Astrocyte (in vitro differentiated cells and primary cell): ENCODE data around the gene SCARF2. TPM values are rescaled to one million over a fixed set of nuclear protein-coding genes. Genes with fewer than 3 reads are reported as not detected.
A peak's percentile ranks its signal among the peaks of the same experiment; 100 is the strongest.
"Not testable (repeated sequence)": the region's sequence is repeated elsewhere in the genome, so short reads cannot be mapped to it uniquely, and the experiment has no call there.

Experiments used
- DNase-seq: peaks from one replicate; pipeline ENCODE4 v3.0.0-alpha.2; 2010; ENCODE audit warnings: low read depth
- FAIRE-seq: peaks from 2 replicates; lab custom pipeline; 2011; peaks lifted over from hg19 to GRCh38; lab: Jason Lieb, UNC
- H2AFZ ChIP-seq: 2 replicates; pipeline ENCODE4 v1.6.0; 2012; ENCODE audit warnings: low read depth, low read length, inconsistent platforms
- H3K27ac ChIP-seq: 2 replicates; pipeline ENCODE4 v1.5.1; 2011; ENCODE audit warnings: low read depth, low read length, inconsistent platforms
- H3K27me3 ChIP-seq: 2 replicates; pipeline ENCODE4 v1.6.0; 2011; ENCODE audit warnings: low read length, inconsistent platforms; ENCODE audit not compliant: insufficient read depth
- H3K36me3 ChIP-seq: 2 replicates; pipeline ENCODE4 v1.5.1; 2011; ENCODE audit warnings: low read length, inconsistent platforms; ENCODE audit not compliant: insufficient read depth
- H3K4me1 ChIP-seq: 2 replicates; pipeline ENCODE4 v1.5.1; 2011; ENCODE audit warnings: low read length, inconsistent platforms; ENCODE audit not compliant: insufficient read depth
- H3K4me2 ChIP-seq: 2 replicates; pipeline ENCODE4 v1.6.0; 2012; ENCODE audit warnings: low read length, inconsistent platforms
- H3K4me3 ChIP-seq: 2 replicates; pipeline ENCODE4 v1.5.1; 2011; ENCODE audit warnings: low read depth, mild to moderate bottlenecking, low read length, inconsistent platforms; ENCODE audit not compliant: insufficient read depth
- H3K79me2 ChIP-seq: 2 replicates; pipeline ENCODE4 v1.6.0; 2012; ENCODE audit warnings: mild to moderate bottlenecking, low read length, inconsistent platforms; ENCODE audit not compliant: insufficient read depth
- H3K9ac ChIP-seq: 2 replicates; pipeline ENCODE4 v1.6.0; 2012; ENCODE audit warnings: mild to moderate bottlenecking, low read length, inconsistent platforms
- H3K9me3 ChIP-seq: 2 replicates; pipeline ENCODE4 v1.5.1; 2012; ENCODE audit warnings: low read depth, mild to moderate bottlenecking, low read length, inconsistent platforms; ENCODE audit not compliant: insufficient read depth
- H4K20me1 ChIP-seq: 2 replicates; pipeline ENCODE4 v1.6.0; 2012; ENCODE audit warnings: low read length, inconsistent platforms; ENCODE audit not compliant: insufficient read depth
- H3K27ac Mint-ChIP-seq: one replicate; pipeline ENCODE4 v1.8.0; 2021; ENCODE audit warnings: mild to moderate bottlenecking, mixed read lengths; ENCODE audit not compliant: unreplicated experiment
- H3K27me3 Mint-ChIP-seq: one replicate; pipeline ENCODE4 v1.8.0; 2021; ENCODE audit warnings: low read depth, mixed read lengths; ENCODE audit not compliant: unreplicated experiment
- H3K36me3 Mint-ChIP-seq: one replicate; pipeline ENCODE4 v1.8.0; 2021; ENCODE audit warnings: low read depth, mixed read lengths; ENCODE audit not compliant: unreplicated experiment
- H3K4me1 Mint-ChIP-seq: one replicate; pipeline ENCODE4 v1.8.0; 2021; ENCODE audit warnings: low read depth, mixed read lengths; ENCODE audit not compliant: unreplicated experiment
- H3K4me3 Mint-ChIP-seq: one replicate; pipeline ENCODE4 v1.8.0; 2021; ENCODE audit warnings: mild to moderate bottlenecking, moderate library complexity, mixed read lengths; ENCODE audit not compliant: unreplicated experiment
- H3K9me3 Mint-ChIP-seq: one replicate; pipeline ENCODE4 v1.8.0; 2021; ENCODE audit warnings: mild to moderate bottlenecking, mixed read lengths; ENCODE audit not compliant: unreplicated experiment
- EZH2 ChIP-seq: IDR thresholded peaks from 2 replicates; pipeline ENCODE4 v1.6.1; 2012; ENCODE audit warnings: mild to moderate bottlenecking, low read length, inconsistent platforms; ENCODE audit not compliant: insufficient read depth
- total RNA-seq: library from RNA; stranded (reverse); gene quantifications from 2 replicates; pipeline ENCODE4 v1.2.1, GENCODE V29; 2021
- TF ChIP-seq, protein P1 (sequence below): IDR thresholded peaks from 2 replicates; pipeline ENCODE4 v1.5.1; 2011; ENCODE audit warnings: low read depth, mild to moderate bottlenecking, inconsistent platforms, low read length, moderate library complexity; ENCODE audit not compliant: insufficient read depth

Gene SCARF2
- total RNA-seq, 1 donor from 2014 or later = 17.3 TPM

DNA sequence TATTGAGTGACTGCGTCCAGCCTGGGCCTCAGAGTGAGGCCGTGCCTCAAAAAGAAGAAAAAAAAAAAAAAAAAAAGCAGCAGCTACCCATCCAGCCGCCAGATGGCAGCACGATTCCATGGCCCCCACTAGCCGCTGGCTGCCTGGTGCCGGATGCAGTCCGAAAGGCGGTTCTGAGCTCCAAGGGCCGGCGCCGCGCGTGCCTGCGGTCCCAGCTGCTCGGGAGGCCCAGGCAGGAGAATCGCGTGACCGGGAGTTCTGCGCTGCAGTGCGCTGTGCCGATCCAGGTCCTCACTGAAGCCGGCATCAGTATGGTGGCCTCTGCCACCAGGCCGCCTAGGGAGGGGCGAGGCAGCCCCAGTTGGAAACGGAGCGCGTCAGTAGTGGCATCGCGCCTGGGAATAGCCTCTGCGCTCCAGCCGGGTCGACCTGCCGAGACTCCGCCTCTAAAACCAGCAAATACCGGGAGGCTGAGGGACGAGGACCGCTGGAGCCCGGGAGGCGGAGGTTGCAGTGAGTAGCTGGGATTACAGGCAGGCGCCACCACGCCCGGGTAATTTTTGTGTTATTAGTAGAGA lies 19.3 kb downstream of the SCARF2 start:
- FAIRE-seq = peak; percentile 17
- no peaks in the 10 kb centered on the region for H3K4me1 Mint-ChIP-seq

DNA sequence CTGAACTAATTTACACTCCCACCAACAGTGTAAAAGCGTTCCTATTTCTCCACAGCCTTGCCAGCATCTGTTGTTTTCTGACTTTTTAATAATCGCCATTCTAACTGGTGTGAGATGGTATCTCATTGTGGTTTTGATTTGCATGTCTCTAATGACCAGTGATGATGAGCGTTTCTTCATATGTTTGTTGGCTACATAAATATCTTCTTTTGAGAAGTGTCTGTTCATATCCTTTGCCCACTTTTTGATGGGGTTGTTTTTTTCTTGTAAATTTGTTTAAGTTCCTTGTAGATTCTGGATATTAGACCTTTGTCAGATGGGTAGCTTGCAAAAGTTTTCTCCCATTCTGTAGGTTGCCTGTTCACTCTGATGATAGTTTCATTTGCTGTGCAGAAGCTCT lies 21.9 kb downstream of the SCARF2 start:
- not testable (repeated sequence) for H4K20me1 ChIP-seq, H3K36me3 Mint-ChIP-seq, H3K4me3 Mint-ChIP-seq, H3K27ac Mint-ChIP-seq, H3K9me3 ChIP-seq, H3K4me3 ChIP-seq, H3K9ac ChIP-seq, H3K4me1 ChIP-seq, H3K4me1 Mint-ChIP-seq, FAIRE-seq, H3K9me3 Mint-ChIP-seq, H3K79me2 ChIP-seq, DNase-seq, H3K27ac ChIP-seq, H2AFZ ChIP-seq, H3K36me3 ChIP-seq, H3K4me2 ChIP-seq, H3K27me3 ChIP-seq
- H3K27me3 Mint-ChIP-seq = peaks cover 25% of the 10 kb centered on the region

More for the DNA sequence above, 19.3 kb downstream of the SCARF2 start:
- Histone ChIP-seq H3K79me2 (no peaks in the 10 kb centered on the region), H3K36me3 (no peaks in the 10 kb centered on the region), H4K20me1 (peaks cover 3% of the 10 kb centered on the region), H2AFZ (peak overlapping the region; percentile 84), H3K9me3 (no peaks in the 10 kb centered on the region), H3K9ac (peak overlapping the region; percentile 65), H3K27me3 (no peaks in the 10 kb centered on the region), H3K4me1 (peaks cover 7% of the 10 kb centered on the region), H3K27ac (no peak overlapping the region), H3K4me3 (peak overlapping the region; percentile 50), H3K4me2 (peak overlapping the region; percentile 90)
- no peaks in the 10 kb centered on the region for H3K36me3 Mint-ChIP-seq
- peaks cover 24% of the 10 kb centered on the region for H3K27me3 Mint-ChIP-seq
- TF ChIP-seq EZH2 = no peak
- TF ChIP-seq, protein P1, sequence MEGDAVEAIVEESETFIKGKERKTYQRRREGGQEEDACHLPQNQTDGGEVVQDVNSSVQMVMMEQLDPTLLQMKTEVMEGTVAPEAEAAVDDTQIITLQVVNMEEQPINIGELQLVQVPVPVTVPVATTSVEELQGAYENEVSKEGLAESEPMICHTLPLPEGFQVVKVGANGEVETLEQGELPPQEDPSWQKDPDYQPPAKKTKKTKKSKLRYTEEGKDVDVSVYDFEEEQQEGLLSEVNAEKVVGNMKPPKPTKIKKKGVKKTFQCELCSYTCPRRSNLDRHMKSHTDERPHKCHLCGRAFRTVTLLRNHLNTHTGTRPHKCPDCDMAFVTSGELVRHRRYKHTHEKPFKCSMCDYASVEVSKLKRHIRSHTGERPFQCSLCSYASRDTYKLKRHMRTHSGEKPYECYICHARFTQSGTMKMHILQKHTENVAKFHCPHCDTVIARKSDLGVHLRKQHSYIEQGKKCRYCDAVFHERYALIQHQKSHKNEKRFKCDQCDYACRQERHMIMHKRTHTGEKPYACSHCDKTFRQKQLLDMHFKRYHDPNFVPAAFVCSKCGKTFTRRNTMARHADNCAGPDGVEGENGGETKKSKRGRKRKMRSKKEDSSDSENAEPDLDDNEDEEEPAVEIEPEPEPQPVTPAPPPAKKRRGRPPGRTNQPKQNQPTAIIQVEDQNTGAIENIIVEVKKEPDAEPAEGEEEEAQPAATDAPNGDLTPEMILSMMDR = peak; percentile 67
- peak overlapping the region; percentile 50 for H3K4me3 Mint-ChIP-seq
- H3K9me3 Mint-ChIP-seq = no peaks in the 10 kb centered on the region
- peak; percentile 64 for DNase-seq
- H3K27ac Mint-ChIP-seq = no peak overlapping the region

DNA sequence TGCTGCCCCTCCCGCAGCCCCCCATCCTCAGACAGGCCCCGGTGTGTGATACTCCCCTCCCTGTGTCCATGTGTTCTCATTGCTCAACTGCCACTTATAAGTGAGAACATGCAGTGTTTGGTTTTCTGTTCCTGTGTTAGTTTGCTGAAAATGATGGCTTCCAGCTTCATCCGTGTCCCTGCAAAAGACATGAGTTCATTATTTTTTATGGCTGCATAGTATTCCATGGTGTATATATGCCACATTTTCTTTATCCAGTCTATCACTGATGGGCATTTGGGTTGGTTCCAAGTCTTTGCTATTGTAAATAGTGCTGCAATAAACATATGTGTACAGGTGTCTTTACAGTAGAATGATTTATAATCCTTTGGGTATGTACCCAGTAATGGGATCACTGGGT lies 22.4 kb downstream of the SCARF2 start:
- peaks cover 25% of the 10 kb centered on the region for H3K27me3 Mint-ChIP-seq
- H3K9me3 Mint-ChIP-seq, H3K36me3 Mint-ChIP-seq: not testable (repeated sequence)

More for the DNA sequence above, 22.4 kb downstream of the SCARF2 start:
- not testable (repeated sequence) for H2AFZ ChIP-seq, H3K4me3 ChIP-seq, H3K9me3 ChIP-seq, H3K27me3 ChIP-seq, H3K9ac ChIP-seq, H3K79me2 ChIP-seq, FAIRE-seq, H3K4me1 Mint-ChIP-seq, H3K27ac Mint-ChIP-seq, H3K27ac ChIP-seq, H3K36me3 ChIP-seq, H3K4me2 ChIP-seq, DNase-seq, H4K20me1 ChIP-seq, H3K4me3 Mint-ChIP-seq, H3K4me1 ChIP-seq
